Glutamatergic neuron (in vitro differentiated cells): Measurements from ENCODE around the gene ALKAL2. TPM values are rescaled to one million over a fixed set of nuclear protein-coding genes. Genes with fewer than 3 reads are reported as not detected.

Experiments used
- DNase-seq: peaks from one replicate; pipeline ENCODE4 v3.0.0; 2022
- H3K27ac Mint-ChIP-seq: one replicate; pipeline ENCODE4 v1.8.0; 2020; ENCODE audit warnings: mild to moderate bottlenecking, mixed read lengths, inconsistent platforms; ENCODE audit not compliant: unreplicated experiment
- H3K27me3 Mint-ChIP-seq: one replicate; pipeline ENCODE4 v1.8.0; 2020; ENCODE audit warnings: mild to moderate bottlenecking, moderate library complexity, mixed read lengths, inconsistent platforms; ENCODE audit not compliant: unreplicated experiment
- H3K36me3 Mint-ChIP-seq: one replicate; pipeline ENCODE4 v1.8.0; 2020; ENCODE audit warnings: mild to moderate bottlenecking, mixed read lengths, inconsistent platforms; ENCODE audit not compliant: unreplicated experiment
- H3K4me1 Mint-ChIP-seq: one replicate; pipeline ENCODE4 v1.8.0; 2020; ENCODE audit warnings: mild to moderate bottlenecking, low read depth, mixed read lengths, inconsistent platforms; ENCODE audit not compliant: unreplicated experiment
- H3K4me3 Mint-ChIP-seq: one replicate; pipeline ENCODE4 v1.8.0; 2020; ENCODE audit warnings: mild to moderate bottlenecking, mixed read lengths, inconsistent platforms; ENCODE audit not compliant: unreplicated experiment
- H3K9me3 Mint-ChIP-seq: one replicate; pipeline ENCODE4 v1.8.0; 2020; ENCODE audit warnings: mild to moderate bottlenecking, moderate library complexity, mixed read lengths, inconsistent platforms; ENCODE audit not compliant: unreplicated experiment
- CTCF ChIP-seq: fragments of 200-600 bp; sonication (generic); IDR thresholded peaks from one replicate; pipeline ENCODE4 v1.5.0; 2021; ENCODE audit not compliant: partially characterized antibody, unreplicated experiment
- total RNA-seq: library from RNA; stranded (reverse); fragmentation: NEBNext Ultra II Directional; extraction: Animal tissue kit (Norgen Biotek cat#: 25700); gene quantifications from one replicate; pipeline ENCODE4 v1.2.1, GENCODE V29; 2021; ENCODE audit not compliant: unreplicated experiment

The ALKAL2 gene
- total RNA-seq, 1 donor from 2014 or later: 1.0 TPM

- Mint-ChIP-seq H3K4me3 (no peak overlapping the region), H3K4me1 (peaks cover 2% of the 10 kb centered on the region), H3K36me3 (no peaks in the 10 kb centered on the region), H3K27ac (no peak overlapping the region), H3K9me3 (no peaks in the 10 kb centered on the region), H3K27me3 (no peaks in the 10 kb centered on the region)
- no peak for DNase-seq
- no peak for TF ChIP-seq CTCF
These were observed 14.6 kb downstream of the ALKAL2 start for GRCh38 chr2:273333-273732.

GRCh38 chr2:271917-272316, 16.0 kb downstream of the ALKAL2 start:
- Mint-ChIP-seq H3K4me3 (no peak overlapping the region), H3K27ac (no peak overlapping the region)
- DNase-seq: no peak

DNA sequence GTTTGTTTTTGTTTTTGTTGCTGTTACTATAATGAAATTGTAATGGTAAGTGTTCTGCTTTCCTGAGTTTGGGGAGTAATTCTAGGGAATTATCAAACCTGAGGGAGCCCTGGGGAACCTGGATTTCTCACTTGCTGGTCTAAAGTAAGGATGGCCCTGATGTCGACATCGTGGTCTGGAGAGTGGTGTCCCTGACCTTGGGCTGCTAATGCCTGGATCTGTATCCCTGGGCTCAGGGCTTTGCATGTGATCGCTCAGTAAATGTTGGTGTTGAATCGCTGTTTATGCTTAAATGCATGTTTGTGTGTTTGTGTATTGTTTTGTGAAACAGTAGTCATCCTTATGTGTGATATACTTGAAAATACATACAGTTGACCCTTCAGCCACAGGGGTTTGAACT, 17.0 kb downstream of the ALKAL2 start:
- Mint-ChIP-seq H3K9me3 (no peaks in the 10 kb centered on the region), H3K27ac (no peak overlapping the region), H3K36me3 (no peaks in the 10 kb centered on the region), H3K4me1 (peaks cover under 1% of the 10 kb centered on the region), H3K4me3 (no peak overlapping the region), H3K27me3 (peaks cover 2% of the 10 kb centered on the region)
- no peak for TF ChIP-seq CTCF
- DNase-seq: no peak

More at GRCh38 chr2:271917-272316, 16.0 kb downstream of the ALKAL2 start:
- no peaks in the 10 kb centered on the region for H3K27me3 Mint-ChIP-seq
- no peaks in the 10 kb centered on the region for H3K9me3 Mint-ChIP-seq
- no peak for TF ChIP-seq CTCF
- no peaks in the 10 kb centered on the region for H3K4me1 Mint-ChIP-seq
- H3K36me3 Mint-ChIP-seq: no peaks in the 10 kb centered on the region

DNA sequence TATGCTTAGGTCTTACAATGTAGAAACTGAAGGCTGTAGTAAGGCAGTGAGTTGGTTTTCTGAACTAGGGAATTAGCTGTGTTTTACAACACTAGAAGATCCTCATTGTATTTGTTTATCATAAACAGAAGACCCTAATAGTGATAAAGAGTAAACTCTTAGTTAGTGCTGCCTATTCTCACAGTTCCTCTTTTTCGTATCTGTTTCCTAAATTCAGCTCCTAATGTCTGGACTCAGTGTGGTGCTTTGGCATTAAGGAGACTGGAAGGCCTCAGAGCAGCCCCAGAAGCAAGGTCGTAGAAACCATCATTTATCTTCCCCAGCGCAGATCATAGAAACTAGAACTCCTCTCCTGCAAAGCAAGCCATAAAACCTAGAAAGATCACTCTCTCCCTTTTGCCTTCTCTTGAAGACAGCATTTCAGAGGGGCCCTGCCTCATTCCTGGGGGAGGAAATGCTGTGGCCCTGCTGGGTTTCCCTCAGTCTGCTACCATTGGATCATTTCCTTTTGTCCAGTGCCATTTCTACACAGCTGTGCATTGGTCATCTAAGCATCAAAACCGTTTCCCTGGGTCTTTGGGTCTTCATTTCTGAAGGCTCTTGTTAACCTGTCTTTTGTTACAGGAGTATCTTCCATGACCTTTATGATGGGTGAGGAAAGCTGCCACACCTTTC, 18.4 kb downstream of the ALKAL2 start:
- no peak overlapping the region for H3K27ac Mint-ChIP-seq
- TF ChIP-seq CTCF: no peak
- no peak overlapping the region for H3K4me3 Mint-ChIP-seq
- no peaks in the 10 kb centered on the region for H3K9me3 Mint-ChIP-seq
- no peak for DNase-seq
- H3K36me3 Mint-ChIP-seq: no peaks in the 10 kb centered on the region
- H3K4me1 Mint-ChIP-seq: peaks cover 3% of the 10 kb centered on the region
- H3K27me3 Mint-ChIP-seq: peaks cover 2% of the 10 kb centered on the region

- Mint-ChIP-seq H3K36me3 (no peaks in the 10 kb centered on the region), H3K4me3 (no peak overlapping the region), H3K27ac (no peak overlapping the region), H3K27me3 (peaks cover 2% of the 10 kb centered on the region), H3K4me1 (peaks cover 3% of the 10 kb centered on the region), H3K9me3 (no peaks in the 10 kb centered on the region)
- DNase-seq: no peak
- no peak for TF ChIP-seq CTCF
These were observed 19.6 kb downstream of the ALKAL2 start for GRCh38 chr2:268323-268722.
